ENCODE measurements around the gene LSM12. TPM values are rescaled to one million over a fixed set of nuclear protein-coding genes. Genes with fewer than 3 reads are reported as not detected.

Gene LSM12
- polyA plus RNA-seq, 3 donors: 24.7 to 65.8 (median 64.4) TPM

DNA sequence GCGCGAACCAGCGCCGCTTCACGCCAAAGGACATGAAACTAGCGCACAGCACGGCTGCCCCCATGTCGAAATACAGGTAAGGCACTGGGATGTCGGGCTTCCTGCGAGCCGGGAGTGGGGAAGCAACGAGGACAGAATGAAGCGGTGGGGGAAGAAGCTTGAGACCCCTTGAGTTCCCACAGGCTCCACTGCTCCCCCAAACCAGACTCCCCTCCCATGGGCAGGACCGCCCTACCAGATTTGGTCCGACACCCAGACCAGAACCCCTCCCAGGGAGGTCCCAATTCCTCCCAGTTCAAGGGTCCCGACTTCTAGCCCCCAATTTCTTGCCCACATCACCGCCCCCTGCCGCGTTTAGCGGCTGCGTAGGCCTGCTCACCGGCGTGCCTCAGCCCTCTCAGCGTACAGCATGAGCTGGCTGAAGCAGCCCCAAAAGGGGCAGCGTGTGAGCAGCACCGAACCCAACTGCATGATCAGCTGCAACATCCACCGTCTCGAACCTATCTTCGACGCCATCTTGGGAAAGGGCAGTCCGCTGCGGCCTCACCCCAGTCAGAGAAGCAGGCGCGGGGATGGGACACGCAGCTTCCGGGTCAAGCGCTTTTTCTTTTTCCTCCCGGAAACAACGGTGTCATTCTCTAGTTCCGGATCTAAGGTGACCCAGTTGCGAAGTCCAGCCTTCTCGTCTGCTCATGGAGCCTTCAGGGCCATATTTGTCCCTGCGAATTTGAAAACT is 51.9 kb downstream of the LSM12 start, which contains the start of gene TMEM101:
TMEM101 (minus strand) TSS at position 527 of the 736 bp plus-strand sequence; CDS start at position 516, 11 bp downstream.
- Mint-ChIP-seq H3K9me3 (no peaks in the 10 kb centered on the region), H3K27ac (peak within 1 kb of the TSS; percentile 82 to 97 (median 91)), H3K4me3 (peak within 1 kb of the TSS; percentile 97 to 100), H3K4me1 (peaks cover 23% of the 10 kb centered on the region), H3K36me3 (peaks cover 20 to 25% of the 10 kb centered on the region in 2 donors), H3K27me3 (ENCODE audit: low read depth in 3 of 3) (peaks cover 0 to 2% (median 0%) of the 10 kb centered on the region in 3 donors)
- Histone ChIP-seq H3K9ac (ENCODE audit: insufficient read depth, low read length, poor library complexity, severe bottlenecking) (peak within 1 kb of the TSS; percentile 84), H3K27ac (ENCODE audit: low read depth in 1 of 2, low read length in 2 of 2) (peak within 1 kb of the TSS in 1 of 2 donors; percentile 91), H3K4me2 (replicated peaks; ENCODE audit: extremely low read depth, low read length, poor library complexity, severe bottlenecking) (peak within 1 kb of the TSS; percentile 95), H3K27me3 (ENCODE audit: control insufficient read depth in 2 of 2, insufficient read depth in 2 of 2, low read length in 2 of 2) (no peaks in the 10 kb centered on the region), H3K4me3 (replicated peaks in 1 of 3; ENCODE audit: low read depth in 2 of 3, low read length in 3 of 3) (peak within 1 kb of the TSS; percentile 63 to 98 (median 87)), H2AFZ (ENCODE audit: insufficient read depth, low read depth, low read length, poor library complexity, severe bottlenecking) (peak within 1 kb of the TSS; percentile 99), H3K4me1 (ENCODE audit: control insufficient read depth in 1 of 2, insufficient read depth in 2 of 2, low read length in 2 of 2) (peaks cover 12 to 17% of the 10 kb centered on the region in 2 donors), H3K79me2 (ENCODE audit: insufficient read depth, low read length) (peaks cover 14% of the 10 kb centered on the region), H4K20me1 (ENCODE audit: insufficient read depth, low read length) (no peaks in the 10 kb centered on the region), H3K9me3 (replicated peaks in 1 of 2; ENCODE audit: control insufficient read depth in 1 of 2, insufficient read depth in 1 of 2, low read length in 2 of 2) (no peaks in the 10 kb centered on the region), H3K36me3 (replicated peaks in 1 of 2; ENCODE audit: control insufficient read depth in 1 of 2, insufficient read depth in 2 of 2, low read length in 2 of 2) (peaks cover 9 to 22% of the 10 kb centered on the region in 2 donors)
- peak; percentile 91 to 93 (median 93) for DNase-seq
- under 1% methylated on average over 37 of the region's 43 CpGs for WGBS (ENCODE audit: insufficient coverage)
- TF ChIP-seq, protein P1, sequence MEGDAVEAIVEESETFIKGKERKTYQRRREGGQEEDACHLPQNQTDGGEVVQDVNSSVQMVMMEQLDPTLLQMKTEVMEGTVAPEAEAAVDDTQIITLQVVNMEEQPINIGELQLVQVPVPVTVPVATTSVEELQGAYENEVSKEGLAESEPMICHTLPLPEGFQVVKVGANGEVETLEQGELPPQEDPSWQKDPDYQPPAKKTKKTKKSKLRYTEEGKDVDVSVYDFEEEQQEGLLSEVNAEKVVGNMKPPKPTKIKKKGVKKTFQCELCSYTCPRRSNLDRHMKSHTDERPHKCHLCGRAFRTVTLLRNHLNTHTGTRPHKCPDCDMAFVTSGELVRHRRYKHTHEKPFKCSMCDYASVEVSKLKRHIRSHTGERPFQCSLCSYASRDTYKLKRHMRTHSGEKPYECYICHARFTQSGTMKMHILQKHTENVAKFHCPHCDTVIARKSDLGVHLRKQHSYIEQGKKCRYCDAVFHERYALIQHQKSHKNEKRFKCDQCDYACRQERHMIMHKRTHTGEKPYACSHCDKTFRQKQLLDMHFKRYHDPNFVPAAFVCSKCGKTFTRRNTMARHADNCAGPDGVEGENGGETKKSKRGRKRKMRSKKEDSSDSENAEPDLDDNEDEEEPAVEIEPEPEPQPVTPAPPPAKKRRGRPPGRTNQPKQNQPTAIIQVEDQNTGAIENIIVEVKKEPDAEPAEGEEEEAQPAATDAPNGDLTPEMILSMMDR (IDR thresholded peaks at IDR 0.05): no peak
- intact Hi-C loops (cut with micrococcal nuclease): loop anchor here (2.0 to 5.0 kb wide), 4 partner anchors 52 to 527 kb away; partner anchors contain the start of genes LSM12 (in 2 of the 2) and TMUB2 (in 1 of the 2)

- Mint-ChIP-seq H3K4me3 (peak overlapping the region; percentile 97 to 100), H3K27ac (peak overlapping the region in 6 of 7 donors; percentile 82 to 97 (median 94)), H3K36me3 (peaks cover 25 to 30% of the 10 kb centered on the region in 2 donors), H3K27me3 (ENCODE audit: low read depth in 3 of 3) (peaks cover 2 to 3% (median 2%) of the 10 kb centered on the region in 3 donors), H3K4me1 (peaks cover 23% of the 10 kb centered on the region), H3K9me3 (no peaks in the 10 kb centered on the region)
- Histone ChIP-seq H3K27ac (ENCODE audit: low read depth in 1 of 2, low read length in 2 of 2) (peak overlapping the region in 1 of 2 donors; percentile 91), H3K4me2 (replicated peaks; ENCODE audit: extremely low read depth, low read length, poor library complexity, severe bottlenecking) (peak overlapping the region; percentile 95), H3K4me1 (ENCODE audit: control insufficient read depth in 1 of 2, insufficient read depth in 2 of 2, low read length in 2 of 2) (peaks cover 12 to 17% of the 10 kb centered on the region in 2 donors), H2AFZ (ENCODE audit: insufficient read depth, low read depth, low read length, poor library complexity, severe bottlenecking) (peak overlapping the region; percentile 99), H3K79me2 (ENCODE audit: insufficient read depth, low read length) (peaks cover 14% of the 10 kb centered on the region), H3K4me3 (replicated peaks in 1 of 3; ENCODE audit: low read depth in 2 of 3, low read length in 3 of 3) (peak overlapping the region; percentile 63 to 98 (median 87)), H3K9ac (ENCODE audit: insufficient read depth, low read length, poor library complexity, severe bottlenecking) (peak overlapping the region; percentile 84), H3K9me3 (replicated peaks in 1 of 2; ENCODE audit: control insufficient read depth in 1 of 2, insufficient read depth in 1 of 2, low read length in 2 of 2) (no peaks in the 10 kb centered on the region), H3K27me3 (ENCODE audit: control insufficient read depth in 2 of 2, insufficient read depth in 2 of 2, low read length in 2 of 2) (no peaks in the 10 kb centered on the region), H4K20me1 (ENCODE audit: insufficient read depth, low read length) (no peaks in the 10 kb centered on the region), H3K36me3 (replicated peaks in 1 of 2; ENCODE audit: control insufficient read depth in 1 of 2, insufficient read depth in 2 of 2, low read length in 2 of 2) (peaks cover 12 to 27% of the 10 kb centered on the region in 2 donors)
- TF ChIP-seq, protein P1 (IDR thresholded peaks at IDR 0.05): no peak
- 21% methylated on average over 12 of the region's 12 CpGs for WGBS (ENCODE audit: insufficient coverage)
- no peak for DNase-seq
- intact Hi-C loops (cut with micrococcal nuclease): loop anchor here in 1 of 2 donors (2.0 kb wide), 2 partner anchors 53 to 173 kb away; partner anchors contain the start of genes LSM12 and TMUB2
Observed at GRCh38 chr17:44014133-44014436, 52.4 kb downstream of the LSM12 start.
